Neural cell (in vitro differentiated cells): ENCODE results near the gene CABP4. TPM values are rescaled to one million over a fixed set of nuclear protein-coding genes. Genes with fewer than 3 reads are reported as not detected.
"Not testable (repeated sequence)": the region's sequence is repeated elsewhere in the genome, so short reads cannot be mapped to it uniquely, and the experiment has no call there.

Experiments used
- H2AFZ ChIP-seq: fragments of 200-600, 300-800 bp; sonication (generic), shearing (Covaris generic); 2 replicates; pipeline ENCODE4 v1.6.0; 2014; ENCODE audit warnings: low read depth, mild to moderate bottlenecking, antibody characterized with exemption, low read length, moderate library complexity
- H3F3A ChIP-seq: fragments of 200-600 bp; shearing (Covaris generic); 2 replicates; pipeline ENCODE4 v1.6.1; 2016; ENCODE audit warnings: mild to moderate bottlenecking, moderate library complexity, mixed read lengths, antibody characterized with exemption, low read length; ENCODE audit not compliant: insufficient read depth, poor library complexity, severe bottlenecking
- H3K27ac ChIP-seq: fragments of 200-600, 300-800 bp; sonication (generic), shearing (Covaris generic); 2 replicates; pipeline ENCODE4 v1.5.1; 2014; ENCODE audit warnings: mild to moderate bottlenecking, low read length, moderate library complexity
- H3K27me3 ChIP-seq: fragments of 300-800, 200-600 bp; sonication (generic), shearing (Covaris generic); 2 replicates; pipeline ENCODE4 v1.6.0; 2014; ENCODE audit warnings: mild to moderate bottlenecking, low read depth, low read length, moderate library complexity; ENCODE audit not compliant: insufficient read depth
- H3K36me3 ChIP-seq: fragments of 300-800, 200-600 bp; sonication (generic), shearing (Covaris generic); 2 replicates; pipeline ENCODE4 v1.5.1; 2014; ENCODE audit warnings: mild to moderate bottlenecking, antibody characterized with exemption, low read length, moderate library complexity; ENCODE audit not compliant: insufficient read depth
- H3K4me2 ChIP-seq: fragments of 300-800, 200-600 bp; sonication (generic), shearing (Covaris generic); 2 replicates; pipeline ENCODE4 v1.6.0; 2014; ENCODE audit warnings: mild to moderate bottlenecking, low read length
- H3K4me3 ChIP-seq: fragments of 300-800, 200-600 bp; sonication (generic), shearing (Covaris generic); 2 replicates; pipeline ENCODE4 v1.5.1; 2014; ENCODE audit warnings: mild to moderate bottlenecking, low read length, moderate library complexity
- H3K79me2 ChIP-seq: fragments of 200-600 bp; shearing (Covaris generic); replicated peaks from 2 replicates; pipeline ENCODE4 v1.6.0; 2014; ENCODE audit warnings: mild to moderate bottlenecking, low read length, moderate library complexity; ENCODE audit not compliant: insufficient read depth
- H3K9ac ChIP-seq: fragments of 300-800, 200-600 bp; sonication (generic), shearing (Covaris generic); 2 replicates; pipeline ENCODE4 v1.6.1; 2016; ENCODE audit warnings: mild to moderate bottlenecking, low read length, mixed read lengths
- H3K9me2 ChIP-seq: fragments of 200-600 bp; shearing (Covaris generic); 2 replicates; pipeline ENCODE4 v1.6.1; 2016; ENCODE audit warnings: mild to moderate bottlenecking, low read length, mixed read lengths; ENCODE audit not compliant: insufficient read depth
- H3K9me3 ChIP-seq: fragments of 200-600, 300-800 bp; sonication (generic), shearing (Covaris generic); 2 replicates; pipeline ENCODE4 v1.6.1; 2016; ENCODE audit warnings: mild to moderate bottlenecking, mixed run types, low read length, moderate library complexity, mixed read lengths
- H4K20me1 ChIP-seq: fragments of 200-600 bp; shearing (Covaris generic); 2 replicates; pipeline ENCODE4 v1.6.1; 2016; ENCODE audit warnings: mild to moderate bottlenecking, mixed run types; ENCODE audit not compliant: insufficient read depth
- EP300 ChIP-seq: fragments of 450-650 bp; conservative IDR thresholded peaks from 2 replicates; pipeline ENCODE4 v1.6.1; 2014; ENCODE audit warnings: antibody characterized with exemption, mild to moderate bottlenecking, moderate library complexity; ENCODE audit not compliant: poor library complexity, severe bottlenecking
- EZH2 ChIP-seq: fragments of 200-600, 300-800 bp; shearing (Covaris generic), sonication (generic); IDR thresholded peaks from 2 replicates; pipeline ENCODE4 v1.6.1; 2014; ENCODE audit warnings: antibody characterized with exemption, low read length, borderline replicate concordance, mild to moderate bottlenecking; ENCODE audit not compliant: insufficient read depth, poor library complexity, severe bottlenecking
- MXI1 ChIP-seq: fragments of 450-650 bp; conservative IDR thresholded peaks from 2 replicates; pipeline ENCODE4 v1.6.1; 2014; ENCODE audit warnings: antibody characterized with exemption, mild to moderate bottlenecking; ENCODE audit not compliant: poor library complexity, severe bottlenecking
- POLR2AphosphoS5 ChIP-seq: IDR thresholded peaks from 2 replicates; pipeline ENCODE4 v1.6.1; 2012
- RAD21 ChIP-seq: fragments of 450-650 bp; conservative IDR thresholded peaks from 2 replicates; pipeline ENCODE4 v1.6.1; 2014; ENCODE audit warnings: antibody characterized with exemption, mild to moderate bottlenecking, moderate library complexity
- REST ChIP-seq: IDR thresholded peaks from 2 replicates; pipeline ENCODE4 v1.6.1; 2012; ENCODE audit warnings: borderline replicate concordance
- SMC3 ChIP-seq: fragments of 450-650 bp; conservative IDR thresholded peaks from 2 replicates; pipeline ENCODE4 v1.6.1; 2014; ENCODE audit warnings: antibody characterized with exemption, mild to moderate bottlenecking, moderate library complexity; ENCODE audit not compliant: poor library complexity
- TAF1 ChIP-seq: IDR thresholded peaks from 2 replicates; pipeline ENCODE4 v1.6.1; 2012; ENCODE audit warnings: low read depth
- polyA plus RNA-seq: library from polyadenylated mRNA; depleted of rRNA; stranded (reverse); fragments of >200 nt; gene quantifications from 2 replicates; pipeline ENCODE4 v1.2.3, GENCODE V29; 2014
- TF ChIP-seq, protein P1 (sequence below): fragments of 450-650 bp; IDR thresholded peaks from 2 replicates; pipeline ENCODE4 v1.5.1; 2014; ENCODE audit warnings: antibody characterized with exemption, mild to moderate bottlenecking, moderate library complexity; ENCODE audit not compliant: poor library complexity, severe bottlenecking

Gene CABP4
- polyA plus RNA-seq, 1 donor from 2014 or later, result not detected

DNA sequence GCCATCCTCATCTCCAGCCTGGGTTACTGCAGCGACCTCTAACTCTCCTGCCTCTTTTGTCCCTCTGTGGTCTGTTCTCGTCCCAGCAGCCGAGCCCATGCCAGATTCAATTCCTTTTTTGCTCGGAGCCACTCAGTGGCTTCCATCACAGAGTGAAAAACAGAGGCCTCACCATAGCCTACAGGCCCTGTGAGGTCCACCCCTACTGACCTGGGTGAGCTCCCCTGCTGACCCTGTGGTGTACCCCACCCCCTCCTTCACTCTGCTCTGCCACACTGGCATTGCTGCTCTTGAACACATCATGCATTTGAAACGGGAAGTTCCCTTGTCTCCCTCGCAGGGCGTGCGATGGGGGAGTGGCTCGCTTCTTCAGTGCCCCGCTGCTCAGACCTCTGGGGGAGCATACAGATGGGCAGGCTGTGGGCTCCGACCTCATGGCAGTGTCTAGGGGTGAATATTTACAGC lies 29.7 kb downstream of the CABP4 start:
- no peaks in the 10 kb centered on the region for H3K36me3 ChIP-seq
- peaks cover 4% of the 10 kb centered on the region for H3K79me2 ChIP-seq
- H3K9me2 ChIP-seq, result no peaks in the 10 kb centered on the region
- no peaks in the 10 kb centered on the region for H4K20me1 ChIP-seq
- no peaks in the 10 kb centered on the region for H3K27me3 ChIP-seq
- no peak overlapping the region for H3K4me3 ChIP-seq
- no peaks in the 10 kb centered on the region for H3K9me3 ChIP-seq
- H2AFZ ChIP-seq, result no peak overlapping the region
- no peak overlapping the region for H3K27ac ChIP-seq
- no peaks in the 10 kb centered on the region for H3F3A ChIP-seq
- TF ChIP-seq REST (no peak), EP300 (no peak), EZH2 (no peak), TAF1 (no peak), SMC3 (no peak), POLR2AphosphoS5 (no peak), RAD21 (no peak), MXI1 (no peak)
- TF ChIP-seq, protein P1, sequence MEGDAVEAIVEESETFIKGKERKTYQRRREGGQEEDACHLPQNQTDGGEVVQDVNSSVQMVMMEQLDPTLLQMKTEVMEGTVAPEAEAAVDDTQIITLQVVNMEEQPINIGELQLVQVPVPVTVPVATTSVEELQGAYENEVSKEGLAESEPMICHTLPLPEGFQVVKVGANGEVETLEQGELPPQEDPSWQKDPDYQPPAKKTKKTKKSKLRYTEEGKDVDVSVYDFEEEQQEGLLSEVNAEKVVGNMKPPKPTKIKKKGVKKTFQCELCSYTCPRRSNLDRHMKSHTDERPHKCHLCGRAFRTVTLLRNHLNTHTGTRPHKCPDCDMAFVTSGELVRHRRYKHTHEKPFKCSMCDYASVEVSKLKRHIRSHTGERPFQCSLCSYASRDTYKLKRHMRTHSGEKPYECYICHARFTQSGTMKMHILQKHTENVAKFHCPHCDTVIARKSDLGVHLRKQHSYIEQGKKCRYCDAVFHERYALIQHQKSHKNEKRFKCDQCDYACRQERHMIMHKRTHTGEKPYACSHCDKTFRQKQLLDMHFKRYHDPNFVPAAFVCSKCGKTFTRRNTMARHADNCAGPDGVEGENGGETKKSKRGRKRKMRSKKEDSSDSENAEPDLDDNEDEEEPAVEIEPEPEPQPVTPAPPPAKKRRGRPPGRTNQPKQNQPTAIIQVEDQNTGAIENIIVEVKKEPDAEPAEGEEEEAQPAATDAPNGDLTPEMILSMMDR, result no peak
- no peak overlapping the region for H3K4me2 ChIP-seq
- H3K9ac ChIP-seq, result no peak overlapping the region

DNA sequence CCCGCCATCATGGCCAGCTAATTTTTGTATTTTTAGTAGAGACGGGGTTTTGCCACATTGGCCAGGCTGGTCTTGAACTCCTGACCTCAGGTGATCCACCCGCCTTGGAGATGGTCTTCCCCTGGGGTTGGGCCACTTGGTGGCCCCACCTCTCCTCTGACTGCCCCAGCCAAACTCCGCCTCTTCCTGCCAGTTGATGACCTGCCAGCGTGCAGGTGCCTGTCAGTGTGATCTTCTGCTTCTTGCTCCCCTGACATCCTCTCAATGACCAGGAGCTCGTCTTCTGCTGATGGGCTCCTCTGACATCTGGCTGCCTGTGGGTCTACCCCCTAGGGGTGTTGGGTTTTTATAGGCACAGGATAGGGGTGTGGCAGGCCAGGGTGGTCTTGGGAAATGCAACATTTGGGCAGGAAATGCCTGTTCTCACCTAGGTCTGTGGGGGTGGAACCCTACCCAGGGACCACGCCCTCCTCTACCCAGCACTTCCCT lies 30.8 kb downstream of the CABP4 start:
- not testable (repeated sequence) for H3K27me3 ChIP-seq, H2AFZ ChIP-seq, H3K27ac ChIP-seq, H3K4me3 ChIP-seq, H3K9ac ChIP-seq, H3K36me3 ChIP-seq, H3K9me2 ChIP-seq, H3F3A ChIP-seq, H4K20me1 ChIP-seq, H3K79me2 ChIP-seq, H3K4me2 ChIP-seq, H3K9me3 ChIP-seq
